DMS79 (cell line): ENCODE measurements around the gene ACSS1.

Experiments
- DNase-seq: peaks from one replicate; lab custom pipeline; 2025; lab: John Stamatoyannopoulos, UW

The ACSS1 gene

GRCh38 chr20:25058847-25059810, 1.2 kb upstream of the ACSS1 start:
- no peak for DNase-seq

- peak; percentile 15 for DNase-seq
Measured at GRCh38 chr20:25057234-25058050, 497 bp downstream of the ACSS1 start.

GRCh38 chr20:25056690-25057233, 1.2 kb downstream of the ACSS1 start:
- no peak for DNase-seq

- DNase-seq = peak; percentile 3
Measured at GRCh38 chr20:25055711-25056495, 2.0 kb downstream of the ACSS1 start.

GRCh38 chr20:25054995-25055629, 2.8 kb downstream of the ACSS1 start:
- DNase-seq = no peak

- no peak for DNase-seq
Measured at GRCh38 chr20:25054096-25054820, 3.7 kb downstream of the ACSS1 start.

GRCh38 chr20:25053255-25054031, 4.5 kb downstream of the ACSS1 start:
- no peak for DNase-seq

- no peak for DNase-seq
Measured at GRCh38 chr20:25052255-25053194, 5.4 kb downstream of the ACSS1 start.

- no peak for DNase-seq
Measured at GRCh38 chr20:25051386-25052155, 6.4 kb downstream of the ACSS1 start.

GRCh38 chr20:25050501-25051350, 7.2 kb downstream of the ACSS1 start:
- DNase-seq = no peak

GRCh38 chr20:25050082-25050481, 7.9 kb downstream of the ACSS1 start:
- no peak for DNase-seq

- no peak for DNase-seq
Measured at GRCh38 chr20:25049261-25050060, 8.5 kb downstream of the ACSS1 start.

- no peak for DNase-seq
Measured at GRCh38 chr20:25048519-25048952, 9.4 kb downstream of the ACSS1 start.

- DNase-seq = no peak
Measured at GRCh38 chr20:25047766-25048165, 10.2 kb downstream of the ACSS1 start.

- no peak for DNase-seq
Measured at GRCh38 chr20:25046736-25047666, 10.9 kb downstream of the ACSS1 start.
